ENCODE results near the gene CMTM1. TPM values are rescaled to one million over a fixed set of nuclear protein-coding genes. Genes with fewer than 3 reads are reported as not detected.

Gene CMTM1
- 1 to 10 TPM; 3.8 to 5.3 TPM for total RNA-seq
- 4.9 TPM for polyA plus RNA-seq (2013, experiment 1 of 2)
- 3.4 TPM for polyA plus RNA-seq (2013, experiment 2 of 2)
- long read RNA-seq, experiment 1, partial matches to known transcripts = 0 of 1 reads
- long read RNA-seq, experiment 1, other reads (novel, unspliced or antisense) = 1 of 1 reads
- long read RNA-seq, experiment 2 = 0 reads
- long read RNA-seq, experiment 3 = 0 reads
- long read RNA-seq, experiment 4 = 0 reads

DNA sequence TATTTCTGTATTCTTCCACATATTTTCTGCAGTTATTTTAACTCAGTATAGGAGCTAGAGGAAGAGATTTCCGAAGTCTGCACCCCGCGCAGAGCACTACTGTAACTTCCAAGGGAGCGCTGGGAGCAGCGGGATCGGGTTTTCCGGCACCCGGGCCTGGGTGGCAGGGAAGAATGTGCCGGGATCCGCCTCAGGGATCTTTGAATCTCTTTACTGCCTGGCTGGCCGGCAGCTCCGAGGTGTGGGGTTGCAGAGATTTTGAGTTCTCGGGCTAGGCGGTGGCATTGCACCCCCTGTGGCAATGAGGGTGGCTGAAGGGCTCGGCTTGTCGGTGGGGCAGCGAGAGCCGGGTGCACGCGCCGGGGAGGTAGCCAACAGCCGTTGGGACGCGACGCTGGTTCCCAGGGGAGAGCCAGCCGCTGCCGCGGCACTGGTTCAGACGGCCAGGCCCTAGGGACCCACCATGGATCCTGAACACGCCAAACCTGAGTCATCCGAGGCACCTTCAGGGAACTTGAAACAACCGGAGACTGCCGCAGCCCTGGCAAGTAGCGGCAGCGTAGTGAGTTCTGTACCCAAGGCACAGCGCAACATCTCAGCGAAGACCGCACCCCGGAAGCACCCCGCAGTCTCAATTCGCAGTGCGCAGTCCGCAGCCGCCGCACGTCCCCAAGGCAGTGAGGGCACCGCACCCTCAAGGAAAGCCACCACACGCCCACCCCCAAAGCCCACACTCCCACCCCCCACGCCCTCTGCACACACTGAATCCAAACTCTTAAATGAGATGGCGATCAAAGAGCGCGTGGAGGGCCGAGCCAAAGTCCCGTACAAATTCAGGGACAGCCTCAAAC, at the start of gene CMTM1:
CMTM1 (plus strand) TSS at position 389 of the 851 bp plus-strand sequence; CDS start at position 464, 75 bp downstream.
- Histone ChIP-seq H3K9me3 (ENCODE audit: control insufficient read depth, low read length) (no peaks in the 10 kb centered on the region), H3K9ac (ENCODE audit: extremely low read depth, low read length, poor library complexity, severe bottlenecking) (no peak within 1 kb of the TSS), H3K36me3 (ENCODE audit: control insufficient read depth, insufficient read depth, low read length) (peaks cover 8% of the 10 kb centered on the region), H3K27me3 (ENCODE audit: control insufficient read depth, insufficient read depth, low read length, poor library complexity, severe bottlenecking) (no peaks in the 10 kb centered on the region), H3K27ac (ENCODE audit: low read depth, low read length) (no peak within 1 kb of the TSS), H3K4me3 (ENCODE audit: low read length) (no peak within 1 kb of the TSS), H3K4me1 (ENCODE audit: control insufficient read depth, insufficient read depth, low read length) (no peaks in the 10 kb centered on the region)
- H3K27ac Mint-ChIP-seq = no peak within 1 kb of the TSS
- DNase-seq = no peak
- H3K4me3 Mint-ChIP-seq = no peak within 1 kb of the TSS
- H3K9me3 Mint-ChIP-seq = no peaks in the 10 kb centered on the region
- TF ChIP-seq CTCF (conservative IDR thresholded peaks at IDR 0.05) = no peak
- WGBS, 2 experiments (ENCODE audit: insufficient coverage in 1 of 2, insufficient read length in 1 of 2) = 97 to 98% methylated on average over 34 to 54 of the region's 54 CpGs
- H3K4me1 Mint-ChIP-seq = no peaks in the 10 kb centered on the region
- H3K36me3 Mint-ChIP-seq (ENCODE audit: low read depth) = peaks cover 24% of the 10 kb centered on the region
- H3K27me3 Mint-ChIP-seq (ENCODE audit: insufficient read depth) = peaks cover 1% of the 10 kb centered on the region

GRCh38 chr16:66516509-66516807, 49.8 kb upstream of the CMTM1 start:
- Histone ChIP-seq H3K4me3 (ENCODE audit: low read length) (no peak overlapping the region), H3K4me1 (ENCODE audit: control insufficient read depth, insufficient read depth, low read length) (no peaks in the 10 kb centered on the region), H3K9ac (ENCODE audit: extremely low read depth, low read length, poor library complexity, severe bottlenecking) (no peak overlapping the region), H3K27me3 (ENCODE audit: control insufficient read depth, insufficient read depth, low read length, poor library complexity, severe bottlenecking) (no peaks in the 10 kb centered on the region), H3K9me3 (ENCODE audit: control insufficient read depth, low read length) (no peaks in the 10 kb centered on the region), H3K27ac (ENCODE audit: low read depth, low read length) (no peak overlapping the region), H3K36me3 (ENCODE audit: control insufficient read depth, insufficient read depth, low read length) (no peaks in the 10 kb centered on the region)
- H3K4me1 Mint-ChIP-seq = peaks cover 23% of the 10 kb centered on the region
- no peak for TF ChIP-seq CTCF (conservative IDR thresholded peaks at IDR 0.05)
- peaks cover 19% of the 10 kb centered on the region for H3K36me3 Mint-ChIP-seq (ENCODE audit: low read depth)
- DNase-seq = no peak
- WGBS, 2 experiments (ENCODE audit: insufficient coverage in 1 of 2, insufficient read length in 1 of 2) = 92 to 97% methylated on average over 6 to 8 of the region's 8 CpGs
- no peaks in the 10 kb centered on the region for H3K27me3 Mint-ChIP-seq (ENCODE audit: insufficient read depth)
- no peak overlapping the region for H3K4me3 Mint-ChIP-seq
- H3K27ac Mint-ChIP-seq = peak overlapping the region; percentile 64
- peaks cover 8% of the 10 kb centered on the region for H3K9me3 Mint-ChIP-seq

DNA sequence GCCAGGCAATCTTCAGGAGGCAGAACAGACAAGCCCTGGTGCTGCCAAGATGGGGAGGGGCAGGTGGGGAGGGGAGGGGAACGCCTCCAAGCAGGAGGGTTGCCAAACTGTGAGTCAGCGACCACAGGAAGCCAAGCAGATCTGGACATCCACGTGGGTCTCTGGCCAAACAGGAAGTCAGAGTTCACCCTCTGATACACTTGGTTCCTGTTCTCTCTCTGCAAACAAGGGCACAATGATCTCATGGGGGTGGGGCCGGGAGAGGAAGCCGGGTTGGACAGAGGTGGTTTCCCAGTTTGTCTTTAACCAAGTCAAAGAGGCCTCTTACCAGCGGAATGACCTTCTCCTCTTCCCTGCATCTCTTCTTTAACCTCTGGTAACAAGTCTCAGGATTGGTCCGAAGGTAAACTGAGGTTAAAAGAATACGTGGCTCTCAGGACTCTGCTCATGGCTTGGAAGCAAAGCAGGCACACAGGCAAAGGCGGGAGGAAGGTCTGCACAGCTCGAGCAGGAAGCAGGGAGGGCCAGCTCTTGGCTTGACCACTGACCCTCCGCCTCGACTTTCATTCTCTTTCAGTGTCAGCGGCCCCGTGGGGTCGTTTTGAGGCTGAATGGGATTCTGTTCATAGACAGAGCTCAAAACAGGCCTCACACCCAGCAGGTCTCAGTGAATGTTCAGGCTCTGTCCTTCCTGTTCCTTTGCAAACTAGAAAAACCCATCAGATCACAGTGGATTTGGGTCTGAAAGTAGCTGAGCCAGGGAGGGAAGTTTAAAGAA, 49.2 kb upstream of the CMTM1 start:
- Histone ChIP-seq H3K27ac (ENCODE audit: low read depth, low read length) (peak overlapping the region; percentile 58), H3K9ac (ENCODE audit: extremely low read depth, low read length, poor library complexity, severe bottlenecking) (no peak overlapping the region), H3K36me3 (ENCODE audit: control insufficient read depth, insufficient read depth, low read length) (no peaks in the 10 kb centered on the region), H3K27me3 (ENCODE audit: control insufficient read depth, insufficient read depth, low read length, poor library complexity, severe bottlenecking) (no peaks in the 10 kb centered on the region), H3K4me3 (ENCODE audit: low read length) (no peak overlapping the region), H3K9me3 (ENCODE audit: control insufficient read depth, low read length) (no peaks in the 10 kb centered on the region), H3K4me1 (ENCODE audit: control insufficient read depth, insufficient read depth, low read length) (no peaks in the 10 kb centered on the region)
- DNase-seq = peak; percentile 76
- Mint-ChIP-seq H3K36me3 (ENCODE audit: low read depth) (peaks cover 19% of the 10 kb centered on the region), H3K4me3 (no peak overlapping the region), H3K27me3 (ENCODE audit: insufficient read depth) (no peaks in the 10 kb centered on the region), H3K4me1 (peaks cover 21% of the 10 kb centered on the region), H3K27ac (peak overlapping the region; percentile 93), H3K9me3 (peaks cover 8% of the 10 kb centered on the region)
- 57 to 75% methylated on average over 12 to 15 of the region's 15 CpGs for WGBS, 2 experiments (ENCODE audit: insufficient coverage in 1 of 2, insufficient read length in 1 of 2)
- TF ChIP-seq CTCF (conservative IDR thresholded peaks at IDR 0.05) = no peak
